B cell (primary cell): ENCODE results near the gene TRIM41. TPM values are rescaled to one million over a fixed set of nuclear protein-coding genes. Genes with fewer than 3 reads are reported as not detected.

Source experiments
- ATAC-seq: fragments of 200-7000 bp; cut with Tn5 transposase; one replicate; pipeline ENCODE4 v1.10.0; 2021; ENCODE audit warnings: low read depth, mild to moderate bottlenecking, moderate number of reproducible peaks, moderate library complexity
- CTCF ChIA-PET: fragments of 350-600 bp; sonication (Branson Sonifier 250); formaldehyde crosslinking; loops from one replicate; lab custom pipeline; 2021; ENCODE audit warnings: antibody characterized with exemption, inconsistent platforms; lab: Charles Lee
- POLR2A ChIA-PET: fragments of 350-600 bp; sonication (Branson Sonifier 250); formaldehyde crosslinking; loops from one replicate; lab custom pipeline; 2021; ENCODE audit warnings: antibody characterized with exemption; lab: Charles Lee
- DNase-seq: peaks from one replicate; pipeline ENCODE4 v3.0.0; 2013
- H2AFZ ChIP-seq: 2 replicates; pipeline ENCODE4 v1.6.1; 2012; ENCODE audit warnings: mild to moderate bottlenecking, low read depth, low read length; ENCODE audit not compliant: insufficient read depth, poor library complexity, severe bottlenecking
- H3K27ac ChIP-seq, 2 donors: 1 replicate in 1 of 2; 2 replicates in 1 of 2; pipeline ENCODE4 v1.5.1; 2012 to 2013; ENCODE audit warnings: low read length in 2 of 2, mild to moderate bottlenecking in 2 of 2, moderate library complexity in 1 of 2
- H3K27me3 ChIP-seq, 4 experiments: fragments of 200-600 bp in 1 of 4; sonication (generic) in 1 of 4; replicated peaks in 1 of 4; 1 replicate in 2 of 4; 2 replicates in 2 of 4; pipeline versions ENCODE4 v1.6.1 to v1.7.0; 2013 to 2016; ENCODE audit warnings: low read length in 3 of 4, mild to moderate bottlenecking in 2 of 4, mixed read lengths in 1 of 4, moderate library complexity in 1 of 4; ENCODE audit not compliant: insufficient read depth in 4 of 4, control insufficient read depth in 3 of 4; ENCODE audit errors: control extremely low read depth in 1 of 4
- H3K36me3 ChIP-seq, 2 experiments: replicated peaks in 1 of 2; 1 replicate in 1 of 2; 2 replicates in 1 of 2; pipeline versions ENCODE4 v1.6.1 to v1.7.1; 2013; ENCODE audit warnings: low read length in 1 of 2; ENCODE audit not compliant: insufficient read depth in 2 of 2, control insufficient read depth in 1 of 2; ENCODE audit errors: control extremely low read depth in 1 of 2, extremely low read depth in 1 of 2
- H3K4me1 ChIP-seq, 2 donors: fragments of 200-600 bp in 1 of 2; sonication (generic) in 1 of 2; 1 replicate in 1 of 2; 2 replicates in 1 of 2; pipeline versions ENCODE4 v1.5.1 to v1.6.1; 2013 to 2017; ENCODE audit warnings: low read length in 2 of 2; ENCODE audit not compliant: control insufficient read depth in 2 of 2, insufficient read depth in 2 of 2
- H3K4me2 ChIP-seq: replicated peaks from 2 replicates; pipeline ENCODE3; 2012; ENCODE audit warnings: mild to moderate bottlenecking, low read depth, low read length; ENCODE audit not compliant: poor library complexity, severe bottlenecking
- H3K4me3 ChIP-seq, 5 experiments: fragments of 200-600 bp in 1 of 5; sonication (generic) in 1 of 5; 1 replicate in 3 of 5; 2 replicates in 2 of 5; pipeline versions ENCODE4 v1.5.1 to v1.7.0; 2011 to 2016; ENCODE audit warnings: low read length in 4 of 5, mild to moderate bottlenecking in 4 of 5, low read depth in 2 of 5, control low read depth in 1 of 5, moderate library complexity in 1 of 5; ENCODE audit not compliant: insufficient read depth in 1 of 5; ENCODE audit errors: control extremely low read depth in 1 of 5, extremely low read depth in 1 of 5
- H3K79me2 ChIP-seq: fragments of 200-600 bp; sonication (generic); one replicate; pipeline ENCODE4 v1.6.0; 2016; ENCODE audit warnings: low read length; ENCODE audit not compliant: control insufficient read depth, insufficient read depth
- H3K9ac ChIP-seq: fragments of 200-600 bp; sonication (generic); 2 replicates; pipeline ENCODE4 v1.6.1; 2017; ENCODE audit warnings: mild to moderate bottlenecking, low read length, moderate library complexity
- H3K9me3 ChIP-seq, 3 donors: one replicate each; pipeline versions ENCODE4 v1.6.1 to v1.7.1; 2013; ENCODE audit warnings: low read length in 2 of 3; ENCODE audit not compliant: control insufficient read depth in 2 of 3, insufficient read depth in 1 of 3; ENCODE audit errors: control extremely low read depth in 1 of 3
- H4K20me1 ChIP-seq: 2 replicates; pipeline ENCODE4 v1.6.0; 2012; ENCODE audit warnings: mild to moderate bottlenecking, low read length; ENCODE audit not compliant: insufficient read depth, control insufficient read depth, poor library complexity, severe bottlenecking
- H3K27ac Mint-ChIP-seq: one replicate; pipeline ENCODE4 v1.8.0; 2021; ENCODE audit warnings: mixed read lengths
- H3K27me3 Mint-ChIP-seq: one replicate; pipeline ENCODE4 v1.8.0; 2021; ENCODE audit warnings: mixed read lengths
- H3K4me1 Mint-ChIP-seq: one replicate; pipeline ENCODE4 v1.8.0; 2021; ENCODE audit warnings: mixed read lengths
- H3K4me3 Mint-ChIP-seq: one replicate; pipeline ENCODE4 v1.8.0; 2021; ENCODE audit warnings: mixed read lengths
- H3K9me3 Mint-ChIP-seq: one replicate; pipeline ENCODE4 v1.8.0; 2022; ENCODE audit warnings: mixed read lengths; ENCODE audit not compliant: insufficient read depth
- CTCF ChIP-seq: fragments of 200-600 bp; IDR thresholded peaks from one replicate; pipeline ENCODE4 v1.8.0; 2022; ENCODE audit warnings: antibody characterized with exemption, mild to moderate bottlenecking
- EZH2 ChIP-seq: IDR thresholded peaks from 2 replicates; pipeline ENCODE4 v1.6.1; 2012; ENCODE audit warnings: borderline replicate concordance, low read depth, mild to moderate bottlenecking, moderate library complexity, low read length; ENCODE audit not compliant: insufficient read depth, poor library complexity, severe bottlenecking
- WGBS: methylation state at CpG from one replicate; pipeline ENCODE4 v1.1.5; 2013; ENCODE audit warnings: missing lambda C conversion rate; ENCODE audit not compliant: insufficient coverage; 5-methylcytosine and 5-hydroxymethylcytosine counted together
- intact Hi-C: fragments of 100-400 bp; cut with micrococcal nuclease; formaldehyde crosslinking; loops from one replicate; pipeline ENCODE4 v1.10.0; 2022
- polyA plus RNA-seq: library from polyadenylated mRNA; depleted of rRNA; stranded (reverse); fragments of >200 nt; gene quantifications from 2 replicates; pipeline ENCODE4 v1.2.3, GENCODE V29; 2012
- total RNA-seq, 2 donors: library from RNA; stranded (reverse); fragments of 120-200 nt in 1 of 2; gene quantifications; 1 replicate in 1 of 2; 2 replicates in 1 of 2; pipeline versions ENCODE4 v1.2.3 to v1.2.4, GENCODE V29; 2013 to 2022

The TRIM41 gene
- total and polyA plus RNA-seq, 2 donors (not counting 1 experiment from before 2014, with no cell fraction given): 28.4 to 44.3 TPM

DNA sequence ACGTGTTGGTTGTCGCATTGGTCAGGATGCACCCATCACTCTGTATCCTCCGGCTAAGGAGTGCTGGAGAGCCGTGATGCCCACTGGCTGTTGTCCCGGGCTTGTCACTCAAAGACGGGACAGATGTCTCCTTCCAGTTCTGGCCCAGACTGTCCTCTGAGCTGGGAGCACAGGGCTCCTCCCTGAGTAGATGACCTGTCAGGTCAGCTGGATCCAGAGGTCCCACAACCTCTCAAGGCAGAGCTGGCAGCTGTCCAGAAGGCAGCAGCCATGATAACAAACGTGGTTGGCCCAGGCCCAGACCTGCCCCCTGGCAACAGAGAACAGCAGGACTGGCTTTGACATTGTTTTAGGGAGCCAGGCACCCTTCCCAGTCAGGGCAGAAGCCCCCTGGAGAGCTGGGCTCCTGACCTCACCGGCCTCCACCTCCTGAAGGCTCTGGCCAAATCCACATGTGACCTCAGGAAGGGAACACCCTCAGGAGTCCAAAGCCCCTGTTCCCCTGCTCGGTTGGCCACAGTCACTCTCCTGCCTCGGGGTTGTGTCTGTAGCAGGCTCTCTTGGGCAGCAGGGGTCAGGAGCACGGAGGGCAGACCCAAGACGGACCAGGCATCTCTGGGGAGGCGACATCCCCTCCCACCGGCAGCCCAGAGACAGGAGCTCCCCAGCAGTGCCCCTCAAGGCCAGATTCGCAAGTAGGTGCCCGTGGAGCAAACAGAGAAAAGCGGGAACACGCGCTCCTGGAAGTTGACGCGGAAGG is 28.4 kb upstream of the TRIM41 start:
- no peak overlapping the region for H2AFZ ChIP-seq
- H3K36me3 ChIP-seq: no peaks in the 10 kb centered on the region
- intact Hi-C loops: no loop called here
- H3K27ac Mint-ChIP-seq: no peak overlapping the region
- H3K9me3 Mint-ChIP-seq: no peaks in the 10 kb centered on the region
- peaks cover 18 to 19% of the 10 kb centered on the region in 2 donors for H3K4me1 ChIP-seq
- no peak overlapping the region for H3K9ac ChIP-seq
- POLR2A ChIA-PET: interaction anchor here (0.8 kb wide), 1 partner anchor 28 kb away, joined by 3 read pairs; no protein-coding TSS in a partner anchor
- TF ChIP-seq CTCF: no peak
- TF ChIP-seq EZH2: no peak
- H3K27ac ChIP-seq: no peak overlapping the region
- H3K4me3 ChIP-seq: no peak overlapping the region
- H3K4me2 ChIP-seq: no peak overlapping the region
- 93% methylated on average over 20 of the region's 21 CpGs for WGBS
- DNase-seq (no peak), ATAC-seq (no peak)
- peaks cover 4% of the 10 kb centered on the region for H3K27me3 Mint-ChIP-seq
- CTCF ChIA-PET: interaction anchor here (7.7 kb wide), 1 partner anchor 10 kb away, joined by 105 read pairs; the partner anchor contains the start of gene TRIM7
- H3K27me3 ChIP-seq: no peaks in the 10 kb centered on the region
- H3K4me3 Mint-ChIP-seq: no peak overlapping the region
- no peaks in the 10 kb centered on the region for H3K79me2 ChIP-seq
- no peaks in the 10 kb centered on the region for H4K20me1 ChIP-seq
- peaks cover 0 to 9% (median 0%) of the 10 kb centered on the region in 3 donors for H3K9me3 ChIP-seq
- H3K4me1 Mint-ChIP-seq: peaks cover 39% of the 10 kb centered on the region

DNA sequence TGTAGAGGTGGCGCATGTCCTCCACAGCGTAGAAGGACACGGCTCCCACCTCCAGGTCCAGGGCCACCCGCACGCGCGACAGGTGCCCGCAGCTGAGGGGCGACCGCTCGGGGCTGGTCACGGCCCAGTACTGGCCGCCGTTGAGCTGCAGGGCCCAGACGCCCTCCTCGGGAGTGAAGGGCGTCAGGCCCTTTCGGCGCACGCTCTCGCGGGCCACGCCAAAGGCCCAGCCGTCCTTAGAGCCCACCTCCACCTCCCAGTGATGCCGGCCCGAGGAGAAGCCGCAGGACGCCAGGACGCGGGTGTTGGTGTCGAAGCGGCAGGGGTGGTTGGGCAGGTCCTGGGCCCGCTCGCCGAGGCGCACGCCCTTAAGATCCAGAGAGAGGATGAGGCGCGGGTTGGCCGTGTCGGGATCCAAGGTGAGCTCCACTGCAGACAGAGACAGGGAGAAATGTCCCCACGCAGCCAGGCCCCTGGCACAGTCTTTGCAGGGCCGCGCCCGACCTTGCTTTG is 27.8 kb upstream of the TRIM41 start:
- CTCF ChIA-PET: no interaction called here
- POLR2A ChIA-PET: no interaction called here

More for the DNA sequence above, 27.8 kb upstream of the TRIM41 start:
- intact Hi-C loops: no loop called here
- H3K36me3 ChIP-seq: no peaks in the 10 kb centered on the region
- no peak overlapping the region for H3K4me3 ChIP-seq
- DNase-seq: no peak
- no peak for TF ChIP-seq CTCF
- no peak for TF ChIP-seq EZH2
- Mint-ChIP-seq H3K27ac (no peak overlapping the region), H3K4me1 (peaks cover 41% of the 10 kb centered on the region), H3K9me3 (no peaks in the 10 kb centered on the region), H3K4me3 (no peak overlapping the region), H3K27me3 (peaks cover 4% of the 10 kb centered on the region)
- H3K4me2 ChIP-seq: no peak overlapping the region
- H3K9me3 ChIP-seq: peaks cover 0 to 9% (median 0%) of the 10 kb centered on the region in 3 donors
- no peak overlapping the region for H3K9ac ChIP-seq
- no peaks in the 10 kb centered on the region for H4K20me1 ChIP-seq
- H3K27me3 ChIP-seq: no peaks in the 10 kb centered on the region
- H3K27ac ChIP-seq: no peak overlapping the region
- H3K79me2 ChIP-seq: no peaks in the 10 kb centered on the region
- peaks cover 18 to 19% of the 10 kb centered on the region in 2 donors for H3K4me1 ChIP-seq
- ATAC-seq: no peak
- 90% methylated on average over 45 of the region's 45 CpGs for WGBS
- H2AFZ ChIP-seq: no peak overlapping the region
